Liver (tissue), 9 donors: Measurements from ENCODE around the gene TTC23L. TPM values are rescaled to one million over a fixed set of nuclear protein-coding genes. Genes with fewer than 3 reads are reported as not detected.
"Not testable (repeated sequence)": the region's sequence is repeated elsewhere in the genome, so short reads cannot be mapped to it uniquely, and the experiment has no call there.

Source experiments
- DNase-seq: peaks from one replicate; pipeline ENCODE4 v3.0.0-alpha.2; 2017; ENCODE audit warnings: low spot score
- H3K27ac ChIP-seq, 2 donors: one replicate each; pipeline ENCODE4 v1.7.0; 2013; ENCODE audit warnings: inconsistent platforms in 2 of 2, low read length in 2 of 2, control low read depth in 1 of 2, low read depth in 1 of 2, mild to moderate bottlenecking in 1 of 2
- H3K27me3 ChIP-seq, 4 donors: one replicate each; pipeline versions ENCODE4 v1.6.1 to v1.7.0; 2013; ENCODE audit warnings: low read length in 3 of 4, inconsistent platforms in 1 of 4, mild to moderate bottlenecking in 1 of 4, moderate library complexity in 1 of 4; ENCODE audit not compliant: control insufficient read depth in 4 of 4, insufficient read depth in 4 of 4
- H3K36me3 ChIP-seq, 4 donors: one replicate each; pipeline versions ENCODE4 v1.6.1 to v1.7.0; 2013; ENCODE audit warnings: low read length in 3 of 4, mild to moderate bottlenecking in 3 of 4, low read depth in 1 of 4, moderate library complexity in 1 of 4; ENCODE audit not compliant: control insufficient read depth in 4 of 4, insufficient read depth in 3 of 4
- H3K4me1 ChIP-seq, 4 donors: one replicate each; pipeline versions ENCODE4 v1.6.1 to v1.7.0; 2013; ENCODE audit warnings: low read length in 3 of 4, mild to moderate bottlenecking in 3 of 4, moderate library complexity in 1 of 4; ENCODE audit not compliant: control insufficient read depth in 4 of 4, insufficient read depth in 4 of 4
- H3K4me3 ChIP-seq, 3 donors: one replicate each; pipeline versions ENCODE4 v1.6.1 to v1.7.0; 2013; ENCODE audit warnings: low read length in 3 of 3, control low read depth in 1 of 3, low read depth in 1 of 3, mild to moderate bottlenecking in 1 of 3
- H3K9ac ChIP-seq, 2 donors: one replicate each; pipeline ENCODE4 v1.7.0; 2013; ENCODE audit warnings: low read length in 2 of 2, mild to moderate bottlenecking in 2 of 2, moderate library complexity in 2 of 2, control low read depth in 1 of 2, low read depth in 1 of 2
- H3K9me3 ChIP-seq, 4 donors: one replicate each; pipeline versions ENCODE4 v1.6.1 to v1.7.0; 2013; ENCODE audit warnings: low read length in 3 of 4; ENCODE audit not compliant: control insufficient read depth in 4 of 4
- EGR1 ChIP-seq, 2 donors: IDR thresholded peaks; 2 replicates each; pipeline ENCODE4 v1.6.1; 2016 to 2018; ENCODE audit warnings: antibody characterized with exemption in 2 of 2, low read depth in 2 of 2
- FOXA1 ChIP-seq: IDR thresholded peaks from 2 replicates; pipeline ENCODE4 v1.6.1; 2016; ENCODE audit warnings: antibody characterized with exemption
- FOXA2 ChIP-seq: IDR thresholded peaks from 2 replicates; pipeline ENCODE4 v1.6.1; 2016; ENCODE audit warnings: antibody characterized with exemption
- GABPA ChIP-seq, 2 donors: IDR thresholded peaks in 1 of 2; conservative IDR thresholded peaks in 1 of 2; 2 replicates each; pipeline ENCODE4 v1.6.1; 2016; ENCODE audit warnings: antibody characterized with exemption in 2 of 2, mild to moderate bottlenecking in 1 of 2, moderate library complexity in 1 of 2
- HNF4A ChIP-seq, 2 donors: conservative IDR thresholded peaks; 2 replicates each; pipeline ENCODE4 v1.6.1; 2016; ENCODE audit warnings: antibody characterized with exemption in 2 of 2, mild to moderate bottlenecking in 2 of 2
- HNF4G ChIP-seq: IDR thresholded peaks from 2 replicates; pipeline ENCODE4 v1.6.1; 2016; ENCODE audit warnings: antibody characterized with exemption
- JUND ChIP-seq, 2 donors: IDR thresholded peaks; 2 replicates each; pipeline ENCODE4 v1.6.1; 2016; ENCODE audit warnings: antibody characterized with exemption in 2 of 2
- RAD21 ChIP-seq, 2 donors: IDR thresholded peaks; 2 replicates each; pipeline ENCODE4 v1.6.1; 2016; ENCODE audit warnings: antibody characterized with exemption in 2 of 2, mild to moderate bottlenecking in 2 of 2
- RXRA ChIP-seq, 2 donors: IDR thresholded peaks; 2 replicates each; pipeline ENCODE4 v1.6.1; 2017 to 2018; ENCODE audit warnings: antibody characterized with exemption in 2 of 2, mild to moderate bottlenecking in 1 of 2
- TAF1 ChIP-seq: conservative IDR thresholded peaks from 2 replicates; pipeline ENCODE4 v1.6.1; 2016; ENCODE audit warnings: antibody characterized with exemption, mild to moderate bottlenecking
- YY1 ChIP-seq: IDR thresholded peaks from 2 replicates; pipeline ENCODE4 v1.6.1; 2016; ENCODE audit warnings: antibody characterized with exemption, mild to moderate bottlenecking
- WGBS: extraction: QIAGEN DNeasy Blood & Tissue Kit; methylation state at CpG from one replicate; pipeline ENCODE4 v1.1.7; 2013; 5-methylcytosine and 5-hydroxymethylcytosine counted together
- polyA plus RNA-seq, 2 donors: library from polyadenylated mRNA; stranded (reverse) in 1 of 2; unstranded in 1 of 2; fragments of 200-250 nt in 1 of 2; fragments of >200 nt in 1 of 2; fragmentation: Nextera tagmentation in 1 of 2; extraction: Ambion mirVana in 1 of 2; gene quantifications; one replicate each; pipeline versions ENCODE4 v1.2.1 to v1.2.3, GENCODE V29; 2013 to 2015
- total RNA-seq, 2 donors: library from RNA; depleted of rRNA; stranded (reverse); fragments of >200 nt; gene quantifications; one replicate each; pipeline ENCODE4 v1.2.3, GENCODE V29; 2014
- TF ChIP-seq, protein P1 (sequence below): fragments of 150-350 bp; IDR thresholded peaks from 2 replicates; pipeline ENCODE4 v1.5.1; 2017; ENCODE audit warnings: improper control_type of control experiment, low read depth, low read length; ENCODE audit not compliant: missing input control
- TF ChIP-seq, protein P2 (sequence below): IDR thresholded peaks from 2 replicates; pipeline ENCODE4 v1.6.1; 2016; ENCODE audit warnings: antibody characterized with exemption
- TF ChIP-seq, protein P3 (sequence below): IDR thresholded peaks from 2 replicates; pipeline ENCODE4 v1.6.1; 2016; ENCODE audit warnings: antibody characterized with exemption
- TF ChIP-seq, protein P4 (sequence below): IDR thresholded peaks from 2 replicates; pipeline ENCODE4 v1.6.1; 2016; ENCODE audit warnings: antibody characterized with exemption
- donor health status: healthy.
- donor health status: healthy.
- donor health status: healthy.
- donor health status: healthy.
- donor health status: healthy.

TTC23L gene
- total and polyA plus RNA-seq, 4 donors: 0.03 to 0.19 (median 0.08) TPM; not detected in 1

DNA sequence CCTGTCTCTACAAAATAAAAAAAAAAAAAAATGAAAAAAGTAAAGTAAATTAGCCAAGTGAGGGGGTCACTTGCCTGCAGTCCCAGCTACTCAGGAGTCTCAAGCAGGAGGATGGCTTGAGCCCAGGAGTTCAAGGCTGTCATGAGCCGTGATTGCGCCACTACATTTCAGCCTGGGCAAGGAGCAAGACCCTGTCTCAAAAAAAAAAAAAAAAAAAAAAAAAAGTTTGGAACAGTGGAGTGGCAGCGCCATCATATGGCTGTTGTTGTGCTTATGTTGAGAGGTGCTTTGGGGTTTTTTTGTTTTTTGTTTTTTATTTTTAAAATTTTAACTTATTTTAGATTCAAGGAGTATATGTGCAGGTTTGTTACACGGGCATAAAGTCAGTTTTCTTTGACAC is 80.1 kb downstream of the TTC23L start (continued):
- TF ChIP-seq FOXA2 (no peak), FOXA1 (no peak)

DNA sequence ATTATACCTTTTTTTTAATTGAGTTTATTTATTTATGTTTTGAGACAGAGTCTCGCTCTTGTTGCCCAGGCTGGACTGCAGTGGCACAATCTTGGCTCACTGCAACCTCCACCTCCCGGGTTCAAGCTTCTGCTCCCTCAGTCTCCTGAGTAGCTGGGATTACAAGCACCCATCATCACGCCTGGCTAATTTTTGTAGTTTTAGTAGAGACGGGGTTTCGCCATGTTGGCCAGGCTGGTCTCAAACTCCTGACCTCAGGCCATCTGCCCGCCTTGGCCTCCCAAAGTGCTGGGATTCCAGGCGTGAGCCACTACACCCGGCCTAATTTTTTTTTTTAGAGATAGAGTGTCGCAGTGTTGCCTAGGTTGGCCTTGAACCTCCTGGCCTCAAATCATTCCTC is 84.3 kb downstream of the TTC23L start:
- 95% methylated on average over 9 of the region's 9 CpGs for WGBS
- peaks cover 7 to 44% (median 34%) of the 10 kb centered on the region in 4 donors for H3K36me3 ChIP-seq
- not testable (repeated sequence) for H3K27me3 ChIP-seq, H3K4me1 ChIP-seq, DNase-seq, H3K27ac ChIP-seq, H3K4me3 ChIP-seq, H3K9ac ChIP-seq, H3K9me3 ChIP-seq

DNA sequence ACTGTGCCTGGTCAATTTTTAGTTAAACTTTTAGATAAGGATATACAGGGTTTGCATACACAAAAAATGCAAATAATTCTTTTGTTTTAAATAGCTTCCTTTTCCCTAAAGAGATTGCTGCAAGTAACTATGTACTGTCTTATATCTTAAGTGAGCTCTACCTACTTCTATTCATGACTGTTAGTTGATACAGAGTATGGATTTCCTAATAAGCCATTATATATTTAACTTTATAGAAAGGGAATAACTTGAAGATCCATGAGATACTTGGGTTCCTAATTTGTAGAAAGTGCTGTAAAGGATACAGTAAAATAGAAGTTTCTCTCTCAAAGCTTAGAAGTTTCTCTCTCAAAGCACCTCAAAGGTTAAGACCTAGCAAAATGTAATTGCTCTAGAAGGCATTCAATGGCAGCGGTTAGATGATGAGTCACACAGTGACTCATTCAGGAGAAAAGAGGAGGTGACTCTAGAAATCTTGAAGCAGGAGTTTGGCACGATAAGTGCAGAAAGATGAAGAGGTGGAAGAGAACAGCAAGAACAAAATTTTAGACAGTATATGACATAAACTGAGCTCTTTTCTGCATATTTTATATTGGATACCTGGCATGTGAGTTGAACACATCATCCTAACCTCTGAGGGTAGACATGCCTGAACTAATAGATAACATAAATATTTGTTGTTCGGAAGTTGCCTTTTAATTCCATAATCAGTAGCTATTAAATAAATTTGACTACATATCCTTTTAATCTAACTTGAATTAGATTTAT is 84.9 kb downstream of the TTC23L start:
- Histone ChIP-seq H3K4me1 (peaks cover 0 to 6% (median 2%) of the 10 kb centered on the region in 4 donors), H3K27me3 (no peaks in the 10 kb centered on the region), H3K9ac (no peak overlapping the region), H3K36me3 (peaks cover 8 to 44% (median 34%) of the 10 kb centered on the region in 4 donors), H3K4me3 (no peak overlapping the region), H3K27ac (no peak overlapping the region), H3K9me3 (no peaks in the 10 kb centered on the region)
- no peak for TF ChIP-seq HNF4G
- TF ChIP-seq YY1: no peak
- TF ChIP-seq GABPA (IDR thresholded peaks at IDR 0.05 in 1 of 2, conservative IDR thresholded peaks at IDR 0.05 in 1 of 2): no peak
- no peak for TF ChIP-seq RAD21 (IDR thresholded peaks at IDR 0.05)
- TF ChIP-seq, protein P1, sequence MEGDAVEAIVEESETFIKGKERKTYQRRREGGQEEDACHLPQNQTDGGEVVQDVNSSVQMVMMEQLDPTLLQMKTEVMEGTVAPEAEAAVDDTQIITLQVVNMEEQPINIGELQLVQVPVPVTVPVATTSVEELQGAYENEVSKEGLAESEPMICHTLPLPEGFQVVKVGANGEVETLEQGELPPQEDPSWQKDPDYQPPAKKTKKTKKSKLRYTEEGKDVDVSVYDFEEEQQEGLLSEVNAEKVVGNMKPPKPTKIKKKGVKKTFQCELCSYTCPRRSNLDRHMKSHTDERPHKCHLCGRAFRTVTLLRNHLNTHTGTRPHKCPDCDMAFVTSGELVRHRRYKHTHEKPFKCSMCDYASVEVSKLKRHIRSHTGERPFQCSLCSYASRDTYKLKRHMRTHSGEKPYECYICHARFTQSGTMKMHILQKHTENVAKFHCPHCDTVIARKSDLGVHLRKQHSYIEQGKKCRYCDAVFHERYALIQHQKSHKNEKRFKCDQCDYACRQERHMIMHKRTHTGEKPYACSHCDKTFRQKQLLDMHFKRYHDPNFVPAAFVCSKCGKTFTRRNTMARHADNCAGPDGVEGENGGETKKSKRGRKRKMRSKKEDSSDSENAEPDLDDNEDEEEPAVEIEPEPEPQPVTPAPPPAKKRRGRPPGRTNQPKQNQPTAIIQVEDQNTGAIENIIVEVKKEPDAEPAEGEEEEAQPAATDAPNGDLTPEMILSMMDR: no peak
- TF ChIP-seq RXRA (IDR thresholded peaks at IDR 0.05): no peak
- DNase-seq: no peak
- WGBS: 74% methylated on average over 3 of the region's 3 CpGs

DNA sequence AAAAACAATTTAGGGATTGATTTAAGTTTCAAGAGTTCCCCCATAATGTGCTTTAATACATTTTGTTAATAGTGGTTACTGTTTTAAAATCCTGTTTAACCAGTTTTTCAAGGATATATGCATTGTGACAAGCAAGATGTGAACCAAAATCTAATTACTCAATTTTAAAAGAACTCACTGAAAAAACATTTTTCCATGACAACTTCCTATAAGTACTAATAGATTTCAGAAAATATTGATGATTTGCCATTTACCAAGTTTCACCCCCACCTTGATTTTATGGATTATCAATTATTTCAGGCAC is 85.5 kb downstream of the TTC23L start:
- Histone ChIP-seq H3K27ac (no peak overlapping the region), H3K4me3 (no peak overlapping the region), H3K4me1 (peaks cover 0 to 7% (median 2%) of the 10 kb centered on the region in 4 donors), H3K36me3 (peaks cover 8 to 44% (median 34%) of the 10 kb centered on the region in 4 donors), H3K27me3 (no peaks in the 10 kb centered on the region), H3K9me3 (no peaks in the 10 kb centered on the region), H3K9ac (no peak overlapping the region)
- no peak for DNase-seq
- TF ChIP-seq YY1: no peak
- TF ChIP-seq, protein P2, sequence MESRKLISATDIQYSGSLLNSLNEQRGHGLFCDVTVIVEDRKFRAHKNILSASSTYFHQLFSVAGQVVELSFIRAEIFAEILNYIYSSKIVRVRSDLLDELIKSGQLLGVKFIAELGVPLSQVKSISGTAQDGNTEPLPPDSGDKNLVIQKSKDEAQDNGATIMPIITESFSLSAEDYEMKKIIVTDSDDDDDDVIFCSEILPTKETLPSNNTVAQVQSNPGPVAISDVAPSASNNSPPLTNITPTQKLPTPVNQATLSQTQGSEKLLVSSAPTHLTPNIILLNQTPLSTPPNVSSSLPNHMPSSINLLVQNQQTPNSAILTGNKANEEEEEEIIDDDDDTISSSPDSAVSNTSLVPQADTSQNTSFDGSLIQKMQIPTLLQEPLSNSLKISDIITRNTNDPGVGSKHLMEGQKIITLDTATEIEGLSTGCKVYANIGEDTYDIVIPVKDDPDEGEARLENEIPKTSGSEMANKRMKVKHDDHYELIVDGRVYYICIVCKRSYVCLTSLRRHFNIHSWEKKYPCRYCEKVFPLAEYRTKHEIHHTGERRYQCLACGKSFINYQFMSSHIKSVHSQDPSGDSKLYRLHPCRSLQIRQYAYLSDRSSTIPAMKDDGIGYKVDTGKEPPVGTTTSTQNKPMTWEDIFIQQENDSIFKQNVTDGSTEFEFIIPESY: no peak
- TF ChIP-seq, protein P1: no peak
- TF ChIP-seq EGR1 (IDR thresholded peaks at IDR 0.05; ENCODE audit: low read depth in 2 of 2): no peak
- TF ChIP-seq JUND (IDR thresholded peaks at IDR 0.05): no peak
- TF ChIP-seq, protein P3, sequence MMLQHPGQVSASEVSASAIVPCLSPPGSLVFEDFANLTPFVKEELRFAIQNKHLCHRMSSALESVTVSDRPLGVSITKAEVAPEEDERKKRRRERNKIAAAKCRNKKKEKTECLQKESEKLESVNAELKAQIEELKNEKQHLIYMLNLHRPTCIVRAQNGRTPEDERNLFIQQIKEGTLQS: no peak
- no peak for TF ChIP-seq HNF4A (conservative IDR thresholded peaks at IDR 0.05)
- TF ChIP-seq RXRA (IDR thresholded peaks at IDR 0.05): no peak
- no peak for TF ChIP-seq FOXA2
- TF ChIP-seq HNF4G: no peak
- TF ChIP-seq, protein P4, sequence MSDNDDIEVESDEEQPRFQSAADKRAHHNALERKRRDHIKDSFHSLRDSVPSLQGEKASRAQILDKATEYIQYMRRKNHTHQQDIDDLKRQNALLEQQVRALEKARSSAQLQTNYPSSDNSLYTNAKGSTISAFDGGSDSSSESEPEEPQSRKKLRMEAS: no peak
- TF ChIP-seq TAF1: no peak
